H9 (cell line): Measurements from ENCODE around the gene WBP2. TPM values are rescaled to one million over a fixed set of nuclear protein-coding genes. Genes with fewer than 3 reads are reported as not detected.
"Not testable (repeated sequence)": the region's sequence is repeated elsewhere in the genome, so short reads cannot be mapped to it uniquely, and the experiment has no call there.

Source experiments
- DNase-seq: peaks from one replicate; pipeline ENCODE4 v3.0.0-alpha.2; 2017
- H2AFZ ChIP-seq: one replicate; pipeline ENCODE4 v1.6.1; 2013; ENCODE audit warnings: mild to moderate bottlenecking, low read length, control low read depth, moderate library complexity
- H2AK5ac ChIP-seq: 2 replicates; pipeline ENCODE4 v1.6.1; 2013; ENCODE audit warnings: low read length, control low read depth, mixed read lengths; ENCODE audit not compliant: insufficient read length
- H2BK120ac ChIP-seq: one replicate; pipeline ENCODE4 v1.6.1; 2013; ENCODE audit warnings: low read depth, mild to moderate bottlenecking, low read length, control low read depth, inconsistent platforms; ENCODE audit not compliant: poor library complexity, severe bottlenecking
- H2BK12ac ChIP-seq: 2 replicates; pipeline ENCODE4 v1.6.1; 2013; ENCODE audit warnings: low read length, control low read depth, mixed read lengths, low read depth; ENCODE audit not compliant: insufficient read length
- H2BK15ac ChIP-seq: 2 replicates; pipeline ENCODE4 v1.6.1; 2013; ENCODE audit warnings: low read depth, low read length, control low read depth
- H2BK20ac ChIP-seq: one replicate; pipeline ENCODE4 v1.6.1; 2013; ENCODE audit warnings: low read depth, mild to moderate bottlenecking, low read length, control low read depth, inconsistent platforms; ENCODE audit not compliant: poor library complexity, severe bottlenecking
- H2BK5ac ChIP-seq: 2 replicates; pipeline ENCODE4 v1.6.1; 2013; ENCODE audit warnings: low read length, control low read depth, mixed read lengths; ENCODE audit not compliant: insufficient read length
- H3K14ac ChIP-seq: 2 replicates; pipeline ENCODE4 v1.6.1; 2013; ENCODE audit warnings: low read length, control low read depth; ENCODE audit not compliant: insufficient read depth
- H3K18ac ChIP-seq: 2 replicates; pipeline ENCODE4 v1.6.1; 2013; ENCODE audit warnings: low read depth, mild to moderate bottlenecking, mixed read lengths, low read length, control low read depth; ENCODE audit not compliant: insufficient read length
- H3K23ac ChIP-seq: 2 replicates; pipeline ENCODE4 v1.6.1; 2013; ENCODE audit warnings: low read length, control low read depth, mixed read lengths, low read depth; ENCODE audit not compliant: insufficient read length
- H3K23me2 ChIP-seq: 2 replicates; pipeline ENCODE4 v1.6.1; 2013; ENCODE audit warnings: low read depth, mild to moderate bottlenecking, mixed read lengths, low read length, control low read depth; ENCODE audit not compliant: insufficient read length, poor library complexity, severe bottlenecking
- H3K27ac ChIP-seq: 2 replicates; pipeline ENCODE4 v1.5.1; 2013; ENCODE audit warnings: low read length, control low read depth, mixed read lengths, low read depth; ENCODE audit not compliant: insufficient read length
- H3K27me3 ChIP-seq: 2 replicates; pipeline ENCODE4 v1.6.1; 2013; ENCODE audit warnings: low read length, control low read depth, inconsistent platforms; ENCODE audit not compliant: insufficient read depth
- H3K4ac ChIP-seq: 2 replicates; pipeline ENCODE4 v1.6.1; 2013; ENCODE audit warnings: low read depth, mild to moderate bottlenecking, control low read depth, inconsistent platforms, low read length, moderate library complexity
- H3K4me1 ChIP-seq: 2 replicates; pipeline ENCODE4 v1.6.1; 2013; ENCODE audit warnings: low read length, control low read depth, inconsistent platforms; ENCODE audit not compliant: insufficient read depth
- H3K4me2 ChIP-seq: 2 replicates; pipeline ENCODE4 v1.6.1; 2013; ENCODE audit warnings: low read length, control low read depth, mixed read lengths; ENCODE audit not compliant: insufficient read length, insufficient read depth
- H3K56ac ChIP-seq: 2 replicates; pipeline ENCODE4 v1.6.1; 2013; ENCODE audit warnings: low read depth, mild to moderate bottlenecking, mixed read lengths, low read length, control low read depth; ENCODE audit not compliant: insufficient read length
- H3K79me1 ChIP-seq: 2 replicates; pipeline ENCODE4 v1.6.1; 2013; ENCODE audit warnings: low read depth, mild to moderate bottlenecking, moderate library complexity, low read length, control low read depth, inconsistent platforms; ENCODE audit not compliant: insufficient read depth, poor library complexity, severe bottlenecking
- H3K79me2 ChIP-seq: 2 replicates; pipeline ENCODE4 v1.6.1; 2013; ENCODE audit warnings: low read length, control low read depth, inconsistent platforms; ENCODE audit not compliant: insufficient read depth
- H3K9ac ChIP-seq: 2 replicates; pipeline ENCODE4 v1.6.1; 2013; ENCODE audit warnings: low read length, control low read depth, mixed read lengths; ENCODE audit not compliant: insufficient read length; ENCODE audit errors: extremely low read depth
- H3K9me3 ChIP-seq: one replicate; pipeline ENCODE4 v1.6.1; 2013; ENCODE audit warnings: low read depth, low read length, inconsistent platforms; ENCODE audit not compliant: control insufficient read depth
- H3T11ph ChIP-seq: one replicate; pipeline ENCODE4 v1.6.1; 2013; ENCODE audit warnings: mild to moderate bottlenecking, low read length, control low read depth, inconsistent platforms
- H4K20me1 ChIP-seq: one replicate; pipeline ENCODE4 v1.6.1; 2013; ENCODE audit not compliant: control insufficient read depth, insufficient read length, insufficient read depth
- H4K5ac ChIP-seq: 2 replicates; pipeline ENCODE4 v1.6.1; 2013; ENCODE audit warnings: low read depth, mild to moderate bottlenecking, mixed read lengths, low read length, control low read depth; ENCODE audit not compliant: insufficient read length
- H4K8ac ChIP-seq: replicated peaks from 2 replicates; pipeline ENCODE4 v1.6.1; 2013; ENCODE audit warnings: low read length, control low read depth, mixed read lengths, low read depth; ENCODE audit not compliant: insufficient read length
- H4K91ac ChIP-seq: 2 replicates; pipeline ENCODE4 v1.6.1; 2013; ENCODE audit warnings: low read depth, mild to moderate bottlenecking, moderate library complexity, mixed read lengths, low read length, control low read depth; ENCODE audit not compliant: insufficient read length
- H3K27ac Mint-ChIP-seq, 3 experiments: 2 replicates in 2 of 3; 3 replicates in 1 of 3; pipeline ENCODE4 v1.8.0; 2020 to 2021; ENCODE audit warnings: mixed read lengths in 3 of 3, mild to moderate bottlenecking in 1 of 3, moderate library complexity in 1 of 3
- H3K27me3 Mint-ChIP-seq: 2 replicates; pipeline ENCODE4 v1.8.0; 2021; ENCODE audit warnings: low read depth, mild to moderate bottlenecking, moderate library complexity, mixed read lengths
- H3K36me3 Mint-ChIP-seq, 3 experiments: 2 replicates in 2 of 3; 3 replicates in 1 of 3; pipeline ENCODE4 v1.8.0; 2020 to 2021; ENCODE audit warnings: low read depth in 3 of 3, mixed read lengths in 3 of 3; ENCODE audit not compliant: insufficient read depth in 1 of 3
- H3K4me1 Mint-ChIP-seq, 2 experiments: 2 replicates each; pipeline ENCODE4 v1.8.0; 2020; ENCODE audit warnings: mixed read lengths in 2 of 2
- H3K4me3 Mint-ChIP-seq, 2 experiments: 2 replicates in 1 of 2; 3 replicates in 1 of 2; pipeline ENCODE4 v1.8.0; 2020 to 2021; ENCODE audit warnings: mild to moderate bottlenecking in 2 of 2, mixed read lengths in 2 of 2, moderate library complexity in 1 of 2
- H3K9me3 Mint-ChIP-seq, 2 experiments: 2 replicates in 1 of 2; 3 replicates in 1 of 2; pipeline ENCODE4 v1.8.0; 2020; ENCODE audit warnings: mild to moderate bottlenecking in 2 of 2, mixed read lengths in 2 of 2, moderate library complexity in 1 of 2
- WGBS: extraction: QIAGEN DNeasy Blood & Tissue Kit; methylation state at CpG from one replicate; pipeline ENCODE4 v1.1.7; 2013; ENCODE audit warnings: missing lambda C conversion rate, low lambda C conversion rate, mixed read lengths; ENCODE audit not compliant: insufficient read length; ENCODE audit errors: extremely low coverage; 5-methylcytosine and 5-hydroxymethylcytosine counted together
- total RNA-seq: library from RNA; stranded (reverse); gene quantifications from 2 replicates; pipeline ENCODE4 v1.2.1, GENCODE V29; 2021

Gene WBP2
- total RNA-seq, 1 experiment from 2014 or later = 63.2 TPM

DNA sequence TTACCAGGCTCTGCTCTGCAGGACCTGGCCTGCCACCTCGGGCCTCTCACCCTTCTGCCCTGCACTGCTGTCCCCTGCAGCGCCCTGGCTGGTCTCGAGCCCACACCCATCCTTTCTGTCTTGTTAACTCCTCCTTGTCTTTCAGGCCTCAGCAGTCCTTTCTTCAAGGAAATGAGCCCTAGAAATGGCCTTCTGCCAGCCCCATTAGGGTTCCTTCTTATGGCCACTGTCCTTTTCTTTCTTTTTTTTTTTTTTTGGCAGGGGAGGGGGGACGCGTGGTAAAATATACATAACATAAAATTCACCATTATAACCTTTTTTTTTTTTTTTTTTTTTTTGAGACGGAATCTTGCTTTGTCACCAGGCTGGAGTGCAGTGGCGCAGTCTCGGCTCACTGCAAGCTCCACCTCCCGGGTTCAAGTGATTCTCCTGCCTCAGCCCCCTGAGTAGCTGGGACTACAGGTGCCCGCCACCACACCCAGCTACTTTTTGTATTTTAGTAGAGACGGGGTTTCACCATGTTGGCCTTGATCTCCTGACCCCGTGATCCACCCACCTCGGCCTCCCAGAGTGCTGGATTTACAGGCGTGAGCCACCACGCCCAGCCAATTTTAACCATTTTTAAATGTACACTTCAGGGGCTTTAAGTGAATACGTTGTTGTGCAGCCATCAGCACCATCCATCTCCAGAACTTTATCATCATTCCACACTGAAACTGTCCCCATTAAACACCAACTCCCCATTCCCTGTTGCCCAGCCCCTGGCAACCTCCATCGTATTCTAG is 10.5 kb upstream of the WBP2 start:
- H3K36me3 Mint-ChIP-seq, H3K27me3 ChIP-seq, H3K27me3 Mint-ChIP-seq, H3K56ac ChIP-seq, H3K9me3 ChIP-seq, H3K4me1 ChIP-seq, H2BK20ac ChIP-seq, H3K27ac ChIP-seq, H4K5ac ChIP-seq, H3K79me2 ChIP-seq, H2BK12ac ChIP-seq, H3K4ac ChIP-seq, H3K79me1 ChIP-seq, H2BK5ac ChIP-seq, H3K23me2 ChIP-seq, H3K23ac ChIP-seq, H3K9me3 Mint-ChIP-seq, H2BK120ac ChIP-seq, H3K4me2 ChIP-seq, H3K18ac ChIP-seq, H2AFZ ChIP-seq, H3K14ac ChIP-seq, H2AK5ac ChIP-seq, H3T11ph ChIP-seq, H4K8ac ChIP-seq, H2BK15ac ChIP-seq, H3K9ac ChIP-seq, H4K91ac ChIP-seq, H4K20me1 ChIP-seq: not testable (repeated sequence)
- Mint-ChIP-seq H3K27ac (peak overlapping the region in 2 of 3 experiments; percentile 9 to 21; a peak in 2 of 7 replicates), H3K4me3 (0 out of 5 replicates have a peak overlapping the region, but pooled peaks of 1 of the 2 experiments have one; percentile 11), H3K4me1 (peaks cover 8 to 26% of the 10 kb centered on the region in 2 experiments)
- peak; percentile 36 for DNase-seq
- no CpG with 5 or more reads among the region's 17 CpGs for WGBS

DNA sequence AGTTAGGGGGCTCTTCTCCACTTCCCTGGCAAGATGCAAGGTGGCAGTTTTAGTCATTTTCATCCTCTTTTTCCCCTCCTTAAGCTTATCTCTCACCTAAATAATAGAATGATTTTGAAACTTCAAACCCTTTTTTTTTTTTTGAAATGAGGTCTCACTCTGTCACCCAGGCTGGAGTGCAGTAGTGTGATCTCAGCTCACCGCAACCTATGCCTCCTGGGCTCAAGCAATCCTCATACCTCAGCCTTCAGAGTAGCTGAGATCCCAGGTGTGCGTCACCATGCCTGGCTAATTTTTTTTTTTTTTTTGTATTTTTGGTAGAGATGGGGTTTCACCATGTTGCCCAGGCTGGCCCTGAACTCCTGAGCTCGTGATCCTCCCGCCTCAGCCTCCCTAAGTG is 9.8 kb upstream of the WBP2 start:
- no CpG with 5 or more reads among the region's 4 CpGs for WGBS
- H3K27ac ChIP-seq, H3K4me3 Mint-ChIP-seq: not testable (repeated sequence)

More for the DNA sequence above, 9.8 kb upstream of the WBP2 start:
- not testable (repeated sequence) for H3K14ac ChIP-seq, H3T11ph ChIP-seq, H3K4me2 ChIP-seq, H3K27me3 Mint-ChIP-seq, H2BK15ac ChIP-seq, H2AFZ ChIP-seq, H3K9ac ChIP-seq, H3K23me2 ChIP-seq, H3K9me3 Mint-ChIP-seq, H2BK20ac ChIP-seq, H4K8ac ChIP-seq, H4K91ac ChIP-seq, H3K4ac ChIP-seq, H2BK5ac ChIP-seq, H3K4me1 ChIP-seq, H3K18ac ChIP-seq, H3K79me1 ChIP-seq, H3K56ac ChIP-seq, H3K79me2 ChIP-seq, H4K20me1 ChIP-seq, H4K5ac ChIP-seq, H3K36me3 Mint-ChIP-seq, H3K9me3 ChIP-seq, DNase-seq, H3K27me3 ChIP-seq, H2BK12ac ChIP-seq, H3K23ac ChIP-seq, H2BK120ac ChIP-seq, H2AK5ac ChIP-seq
- Mint-ChIP-seq H3K27ac (peak overlapping the region in 1 of 3 experiments; percentile 77; a peak in 1 of 7 replicates), H3K4me1 (peaks cover 8 to 25% of the 10 kb centered on the region in 2 experiments)
